Measurements from ENCODE around the gene MEX3C.

MEX3C gene

GRCh38 chr18:51212606-51213005 lies 15.1 kb upstream of the MEX3C start:
- H4K20me1 ChIP-seq (ENCODE audit: insufficient read depth, low read length): no peaks in the 10 kb centered on the region
- H3K4me1 ChIP-seq (ENCODE audit: insufficient read depth, low read length, severe bottlenecking): no peaks in the 10 kb centered on the region
- no peaks in the 10 kb centered on the region for H3F3A ChIP-seq (ENCODE audit: insufficient read depth, low read length)
- H3K9me2 ChIP-seq (ENCODE audit: low read depth, low read length): no peaks in the 10 kb centered on the region
- no peaks in the 10 kb centered on the region for H3K9me3 ChIP-seq (ENCODE audit: low read length)
- H3K4me2 ChIP-seq (ENCODE audit: low read length): no peak overlapping the region
- H3K79me2 ChIP-seq (ENCODE audit: insufficient read depth, low read length): no peaks in the 10 kb centered on the region
- H3K9ac ChIP-seq (ENCODE audit: low read length): no peak overlapping the region
- H3K4me3 ChIP-seq (ENCODE audit: low read depth, low read length, poor library complexity, severe bottlenecking): no peak overlapping the region
- no peaks in the 10 kb centered on the region for H3K36me3 ChIP-seq (ENCODE audit: insufficient read depth, low read length)
- no peak overlapping the region for H2AFZ ChIP-seq (ENCODE audit: low read length)
- no peak for TF ChIP-seq EZH2 (IDR thresholded peaks at IDR 0.05; ENCODE audit: borderline replicate concordance, low read length)
- no peak for TF ChIP-seq CTCF (IDR thresholded peaks at IDR 0.05; ENCODE audit: low read length)
- H3K27ac ChIP-seq (ENCODE audit: low read depth, low read length, poor library complexity, severe bottlenecking): no peak overlapping the region
- no peaks in the 10 kb centered on the region for H3K27me3 ChIP-seq (ENCODE audit: insufficient read depth, low read length)

- H3K9me3 ChIP-seq (ENCODE audit: low read length): no peaks in the 10 kb centered on the region
- H3F3A ChIP-seq (ENCODE audit: insufficient read depth, low read length): no peaks in the 10 kb centered on the region
- no peak overlapping the region for H3K4me2 ChIP-seq (ENCODE audit: low read length)
- no peak overlapping the region for H3K9ac ChIP-seq (ENCODE audit: low read length)
- no peak overlapping the region for H3K27ac ChIP-seq (ENCODE audit: low read depth, low read length, poor library complexity, severe bottlenecking)
- no peak overlapping the region; the same call in 1 of the 2 replicates for H2AFZ ChIP-seq (ENCODE audit: low read length)
- no peaks in the 10 kb centered on the region for H3K79me2 ChIP-seq (ENCODE audit: insufficient read depth, low read length)
- TF ChIP-seq EZH2 (IDR thresholded peaks at IDR 0.05; ENCODE audit: borderline replicate concordance, low read length): no peak
- no peak for TF ChIP-seq CTCF (IDR thresholded peaks at IDR 0.05; ENCODE audit: low read length)
- H3K4me1 ChIP-seq (ENCODE audit: insufficient read depth, low read length, severe bottlenecking): no peaks in the 10 kb centered on the region
- no peaks in the 10 kb centered on the region for H4K20me1 ChIP-seq (ENCODE audit: insufficient read depth, low read length)
- no peaks in the 10 kb centered on the region for H3K36me3 ChIP-seq (ENCODE audit: insufficient read depth, low read length)
- H3K9me2 ChIP-seq (ENCODE audit: low read depth, low read length): no peaks in the 10 kb centered on the region
- no peaks in the 10 kb centered on the region for H3K27me3 ChIP-seq (ENCODE audit: insufficient read depth, low read length)
- H3K4me3 ChIP-seq (ENCODE audit: low read depth, low read length, poor library complexity, severe bottlenecking): no peak overlapping the region
These were observed 14.1 kb upstream of the MEX3C start for GRCh38 chr18:51211552-51211951.

GRCh38 chr18:51196811-51197660 lies 445 bp downstream of the MEX3C start:
- peaks cover 33% of the 10 kb centered on the region for H3K4me1 ChIP-seq (ENCODE audit: insufficient read depth, low read length, severe bottlenecking)
- peaks cover 39% of the 10 kb centered on the region for H3K36me3 ChIP-seq (ENCODE audit: insufficient read depth, low read length)
- peaks cover 48% of the 10 kb centered on the region for H3K79me2 ChIP-seq (ENCODE audit: insufficient read depth, low read length)
- peak overlapping the region; percentile 92 for H3K27ac ChIP-seq (ENCODE audit: low read depth, low read length, poor library complexity, severe bottlenecking)
- no peaks in the 10 kb centered on the region for H3K27me3 ChIP-seq (ENCODE audit: insufficient read depth, low read length)
- no peak for TF ChIP-seq EZH2 (IDR thresholded peaks at IDR 0.05; ENCODE audit: borderline replicate concordance, low read length)
- TF ChIP-seq CTCF (IDR thresholded peaks at IDR 0.05; ENCODE audit: low read length): no peak
- no peak overlapping the region for H2AFZ ChIP-seq (ENCODE audit: low read length)
- H3K9ac ChIP-seq (ENCODE audit: low read length): peak overlapping the region; percentile 86
- H3K9me2 ChIP-seq (ENCODE audit: low read depth, low read length): no peaks in the 10 kb centered on the region
- peak overlapping the region; percentile 88 for H3K4me2 ChIP-seq (ENCODE audit: low read length)
- H3F3A ChIP-seq (ENCODE audit: insufficient read depth, low read length): no peaks in the 10 kb centered on the region
- H3K4me3 ChIP-seq (ENCODE audit: low read depth, low read length, poor library complexity, severe bottlenecking): peak overlapping the region; percentile 92
- H3K9me3 ChIP-seq (ENCODE audit: low read length): no peaks in the 10 kb centered on the region
- H4K20me1 ChIP-seq (ENCODE audit: insufficient read depth, low read length): no peaks in the 10 kb centered on the region; the same call in 1 of the 2 replicates

All from OCI-LY1 (cell line).